DOHH2 (cell line): ENCODE measurements around the gene MACF1.
"Not testable (repeated sequence)": the region's sequence is repeated elsewhere in the genome, so short reads cannot be mapped to it uniquely, and the experiment has no call there.

ENCODE experiments used
- EZH2phosphoT487 ChIP-seq: fragments of 200-600 bp; sonication (generic); IDR thresholded peaks from 2 replicates; pipeline ENCODE4 v1.6.1; 2017; ENCODE audit warnings: borderline replicate concordance, mild to moderate bottlenecking, antibody characterized with exemption, low read length, moderate library complexity, mixed read lengths
- TF ChIP-seq, protein P1 (sequence below): fragments of 200-600 bp; sonication (generic); IDR thresholded peaks from one replicate; pipeline ENCODE4 v1.5.1; 2014; ENCODE audit warnings: antibody characterized with exemption, mild to moderate bottlenecking, low read depth, low read length; ENCODE audit not compliant: poor library complexity, severe bottlenecking

DNA sequence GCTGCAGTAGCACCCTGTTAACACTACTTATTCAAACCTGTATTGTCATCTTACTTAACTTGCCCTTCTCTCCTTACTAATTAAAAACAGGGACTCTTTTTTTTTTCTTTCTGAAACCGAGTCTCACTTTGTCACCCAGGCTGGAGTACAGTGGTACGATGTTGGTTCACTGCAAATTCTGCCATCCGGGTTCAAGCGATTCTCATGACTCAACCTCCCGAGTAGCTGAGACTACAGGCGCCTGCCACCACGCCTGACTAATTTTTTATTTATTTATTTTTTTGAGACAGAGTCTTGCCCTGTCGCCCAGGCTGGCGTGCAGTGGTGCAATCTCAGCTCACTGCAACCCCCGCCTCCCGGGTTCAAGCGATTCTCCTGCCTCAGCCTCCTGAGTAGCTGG lies 3.9 kb downstream of the MACF1 start:
- TF ChIP-seq, protein P1, sequence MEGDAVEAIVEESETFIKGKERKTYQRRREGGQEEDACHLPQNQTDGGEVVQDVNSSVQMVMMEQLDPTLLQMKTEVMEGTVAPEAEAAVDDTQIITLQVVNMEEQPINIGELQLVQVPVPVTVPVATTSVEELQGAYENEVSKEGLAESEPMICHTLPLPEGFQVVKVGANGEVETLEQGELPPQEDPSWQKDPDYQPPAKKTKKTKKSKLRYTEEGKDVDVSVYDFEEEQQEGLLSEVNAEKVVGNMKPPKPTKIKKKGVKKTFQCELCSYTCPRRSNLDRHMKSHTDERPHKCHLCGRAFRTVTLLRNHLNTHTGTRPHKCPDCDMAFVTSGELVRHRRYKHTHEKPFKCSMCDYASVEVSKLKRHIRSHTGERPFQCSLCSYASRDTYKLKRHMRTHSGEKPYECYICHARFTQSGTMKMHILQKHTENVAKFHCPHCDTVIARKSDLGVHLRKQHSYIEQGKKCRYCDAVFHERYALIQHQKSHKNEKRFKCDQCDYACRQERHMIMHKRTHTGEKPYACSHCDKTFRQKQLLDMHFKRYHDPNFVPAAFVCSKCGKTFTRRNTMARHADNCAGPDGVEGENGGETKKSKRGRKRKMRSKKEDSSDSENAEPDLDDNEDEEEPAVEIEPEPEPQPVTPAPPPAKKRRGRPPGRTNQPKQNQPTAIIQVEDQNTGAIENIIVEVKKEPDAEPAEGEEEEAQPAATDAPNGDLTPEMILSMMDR: not testable (repeated sequence)
- TF ChIP-seq EZH2phosphoT487: not testable (repeated sequence)
